HG02571 (cell line): ENCODE data around the gene LTBP3.

Experiments used
- ATAC-seq: cut with Tn5 transposase; IDR thresholded peaks from one replicate; pipeline ENCODE4 v1.9.1; 2021; ENCODE audit warnings: mild to moderate bottlenecking, moderate library complexity; ENCODE audit not compliant: unreplicated experiment

The LTBP3 gene

GRCh38 chr11:65498727-65498976 is 59.5 kb downstream of the LTBP3 start:
- no peak for ATAC-seq

GRCh38 chr11:65498042-65498726 is 60.0 kb downstream of the LTBP3 start:
- no peak for ATAC-seq

GRCh38 chr11:65497141-65498041 is 60.8 kb downstream of the LTBP3 start:
- peak; percentile 55 for ATAC-seq

- peak; percentile 1 for ATAC-seq
Measured at GRCh38 chr11:65496304-65497140, 61.6 kb downstream of the LTBP3 start.

GRCh38 chr11:65493367-65494176 is 64.6 kb downstream of the LTBP3 start:
- ATAC-seq = no peak

- ATAC-seq = no peak
Measured at GRCh38 chr11:65492637-65493366, 65.4 kb downstream of the LTBP3 start.

- no peak for ATAC-seq
Measured at GRCh38 chr11:65492387-65492636, 65.8 kb downstream of the LTBP3 start.

GRCh38 chr11:65491614-65492386 is 66.4 kb downstream of the LTBP3 start:
- no peak for ATAC-seq

GRCh38 chr11:65491163-65491465 is 67.0 kb downstream of the LTBP3 start:
- ATAC-seq = no peak

- ATAC-seq = no peak
Measured at GRCh38 chr11:65489706-65490320, 68.3 kb downstream of the LTBP3 start.

GRCh38 chr11:65489035-65489705 is 69.0 kb downstream of the LTBP3 start:
- no peak for ATAC-seq
